Stomach (tissue), 4 donors: ENCODE results near the gene CCSER1.
"Not testable (repeated sequence)": the region's sequence is repeated elsewhere in the genome, so short reads cannot be mapped to it uniquely, and the experiment has no call there.

Experiments used
- EP300 ChIP-seq: sonication (generic); formaldehyde crosslinking; IDR thresholded peaks from one replicate; pipeline ENCODE4 v1.6.1; 2017; ENCODE audit warnings: antibody characterized with exemption
- POLR2A ChIP-seq, 4 donors: fragments of 450-650 bp; IDR thresholded peaks; one replicate each; pipeline ENCODE4 v1.6.1; 2016; ENCODE audit warnings: antibody characterized with exemption in 4 of 4, control low read depth in 2 of 4, mild to moderate bottlenecking in 1 of 4, moderate library complexity in 1 of 4
- TF ChIP-seq, protein P1 (sequence below), 7 experiments: fragments of 450-650 bp in 4 of 7; fragments of 200-600 bp in 3 of 7; sonication (generic) in 3 of 7; IDR thresholded peaks; one replicate each; pipeline ENCODE4 v1.5.1; 2016 to 2019; ENCODE audit warnings: antibody characterized with exemption in 7 of 7, control low read depth in 2 of 7, mild to moderate bottlenecking in 1 of 7

GRCh38 chr4:91154041-91154440, 1026.8 kb downstream of the CCSER1 start:
- TF ChIP-seq, protein P1, sequence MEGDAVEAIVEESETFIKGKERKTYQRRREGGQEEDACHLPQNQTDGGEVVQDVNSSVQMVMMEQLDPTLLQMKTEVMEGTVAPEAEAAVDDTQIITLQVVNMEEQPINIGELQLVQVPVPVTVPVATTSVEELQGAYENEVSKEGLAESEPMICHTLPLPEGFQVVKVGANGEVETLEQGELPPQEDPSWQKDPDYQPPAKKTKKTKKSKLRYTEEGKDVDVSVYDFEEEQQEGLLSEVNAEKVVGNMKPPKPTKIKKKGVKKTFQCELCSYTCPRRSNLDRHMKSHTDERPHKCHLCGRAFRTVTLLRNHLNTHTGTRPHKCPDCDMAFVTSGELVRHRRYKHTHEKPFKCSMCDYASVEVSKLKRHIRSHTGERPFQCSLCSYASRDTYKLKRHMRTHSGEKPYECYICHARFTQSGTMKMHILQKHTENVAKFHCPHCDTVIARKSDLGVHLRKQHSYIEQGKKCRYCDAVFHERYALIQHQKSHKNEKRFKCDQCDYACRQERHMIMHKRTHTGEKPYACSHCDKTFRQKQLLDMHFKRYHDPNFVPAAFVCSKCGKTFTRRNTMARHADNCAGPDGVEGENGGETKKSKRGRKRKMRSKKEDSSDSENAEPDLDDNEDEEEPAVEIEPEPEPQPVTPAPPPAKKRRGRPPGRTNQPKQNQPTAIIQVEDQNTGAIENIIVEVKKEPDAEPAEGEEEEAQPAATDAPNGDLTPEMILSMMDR (IDR thresholded peaks at IDR 0.05): not testable (repeated sequence)
- TF ChIP-seq POLR2A (IDR thresholded peaks at IDR 0.05); EP300: not testable (repeated sequence)
